Sigmoid colon (tissue), 7 donors: Measurements from ENCODE around the gene ATF6. TPM values are rescaled to one million over a fixed set of nuclear protein-coding genes. Genes with fewer than 3 reads are reported as not detected.

Experiments
- DNase-seq: peaks from one replicate; pipeline ENCODE4 v3.0.0-alpha.2; 2019
- H3K27ac ChIP-seq, 4 donors: fragments of 200-600 bp; sonication (generic); one replicate each; pipeline ENCODE4 v1.5.1; 2016 to 2019; ENCODE audit warnings: mild to moderate bottlenecking in 1 of 4
- H3K27me3 ChIP-seq, 3 donors: fragments of 200-600 bp; sonication (generic); one replicate each; pipeline ENCODE4 v1.5.1; 2019; ENCODE audit warnings: mild to moderate bottlenecking in 1 of 3
- H3K36me3 ChIP-seq, 4 donors: fragments of 200-600 bp; sonication (generic); one replicate each; pipeline ENCODE4 v1.5.1; 2016 to 2019
- H3K4me1 ChIP-seq, 4 donors: fragments of 200-600 bp; sonication (generic); one replicate each; pipeline ENCODE4 v1.5.1; 2017 to 2019
- H3K4me3 ChIP-seq, 4 donors: fragments of 200-600 bp; sonication (generic); one replicate each; pipeline ENCODE4 v1.5.1; 2017 to 2019; ENCODE audit warnings: mild to moderate bottlenecking in 2 of 4, moderate library complexity in 1 of 4
- H3K9me3 ChIP-seq, 4 donors: fragments of 200-600 bp in 3 of 4; sonication (generic) in 3 of 4; one replicate each; pipeline versions ENCODE4 v1.5.1 to v1.6.1; 2013 to 2019
- CTCF ChIP-seq, 4 experiments: fragments of 450-650 bp in 3 of 4; fragments of 200-600 bp in 1 of 4; IDR thresholded peaks; one replicate each; pipeline ENCODE4 v1.5.1; 2016 to 2019; ENCODE audit warnings: antibody characterized with exemption in 4 of 4, mild to moderate bottlenecking in 3 of 4, moderate library complexity in 2 of 4
- EP300 ChIP-seq, 4 donors: sonication (generic); formaldehyde crosslinking; IDR thresholded peaks; one replicate each; pipeline ENCODE4 v1.6.1; 2017; ENCODE audit warnings: antibody characterized with exemption in 4 of 4
- POLR2A ChIP-seq, 2 donors: fragments of 450-650 bp; IDR thresholded peaks; one replicate each; pipeline ENCODE4 v1.6.1; 2016; ENCODE audit warnings: antibody characterized with exemption in 2 of 2, mild to moderate bottlenecking in 2 of 2, moderate library complexity in 2 of 2
- POLR2AphosphoS5 ChIP-seq, 4 donors: sonication (generic); formaldehyde crosslinking; IDR thresholded peaks; one replicate each; pipeline ENCODE4 v1.6.1; 2017; ENCODE audit warnings: antibody characterized with exemption in 4 of 4
- WGBS, 2 donors: extraction: QIAGEN DNeasy Blood & Tissue Kit; methylation state at CpG; one replicate each; pipeline ENCODE4 v1.1.7; 2013; 5-methylcytosine and 5-hydroxymethylcytosine counted together
- intact Hi-C: fragments of 100-400 bp; cut with DNase I; formaldehyde crosslinking; loops from one replicate; pipeline ENCODE4 v1.15.1; 2023
- polyA plus RNA-seq, 3 donors: library from polyadenylated mRNA; stranded (reverse); fragments of 200-250 nt; gene quantifications; one replicate each; pipeline ENCODE4 v1.2.3, GENCODE V29; 2013
- total RNA-seq, 4 donors: library from RNA; depleted of rRNA; stranded (reverse); fragments of >200 nt; gene quantifications; one replicate each; pipeline ENCODE4 v1.1.0, GENCODE V29; 2016
- donor health status: healthy with polysubstance abuse.
- donor health status: Bipolar disorder and iron deficiency.
- donor health status: healthy.

The ATF6 gene
- total and polyA plus RNA-seq, 7 donors, result 2.3 to 28.1 (median 26.3) TPM

GRCh38 chr1:162003061-162003829 is 237.1 kb downstream of the ATF6 start:
- TF ChIP-seq EP300 (IDR thresholded peaks at IDR 0.05) (no peak), POLR2AphosphoS5 (IDR thresholded peaks at IDR 0.05) (peak in 1 of 4 donors; percentile 30)
- peaks cover 0 to 73% (median 5%) of the 10 kb centered on the region in 4 donors for H3K36me3 ChIP-seq
- H3K9me3 ChIP-seq, result no peaks in the 10 kb centered on the region

GRCh38 chr1:162003830-162004215 is 237.7 kb downstream of the ATF6 start:
- intact Hi-C loops, result no loop called here
- no peaks in the 10 kb centered on the region for H3K27me3 ChIP-seq
- H3K9me3 ChIP-seq, result no peaks in the 10 kb centered on the region
- peak overlapping the region in 1 of 4 donors; percentile 15 for H3K4me3 ChIP-seq
- 40 to 63% methylated on average over 5 of the region's 5 CpGs for WGBS, 2 donors
- H3K4me1 ChIP-seq, result no peaks in the 10 kb centered on the region
- DNase-seq, result no peak
- peak overlapping the region; percentile 48 to 56 (median 52) for H3K27ac ChIP-seq
- TF ChIP-seq POLR2AphosphoS5 (IDR thresholded peaks at IDR 0.05), result peak in 2 of 4 donors; percentile 23 to 41
- TF ChIP-seq POLR2A (IDR thresholded peaks at IDR 0.05), result no peak
- H3K36me3 ChIP-seq, result peaks cover 0 to 67% (median 3%) of the 10 kb centered on the region in 4 donors

More at GRCh38 chr1:162003061-162003829, 237.1 kb downstream of the ATF6 start:
- no peaks in the 10 kb centered on the region for H3K27me3 ChIP-seq
- 73 to 84% methylated on average over 15 of the region's 15 CpGs for WGBS, 2 donors
- no peaks in the 10 kb centered on the region for H3K4me1 ChIP-seq
- peak overlapping the region; percentile 51 to 56 (median 53) for H3K27ac ChIP-seq
- H3K4me3 ChIP-seq, result peak overlapping the region in 1 of 4 donors; percentile 15
- intact Hi-C loops, result no loop called here
- peak; percentile 77 for DNase-seq

GRCh38 chr1:162004441-162004950 is 238.4 kb downstream of the ATF6 start:
- no peak for TF ChIP-seq POLR2A (IDR thresholded peaks at IDR 0.05)
- no peak for TF ChIP-seq POLR2AphosphoS5 (IDR thresholded peaks at IDR 0.05)
- TF ChIP-seq EP300 (IDR thresholded peaks at IDR 0.05), result no peak
- no peak for TF ChIP-seq CTCF (IDR thresholded peaks at IDR 0.05)
- Histone ChIP-seq H3K27me3 (no peaks in the 10 kb centered on the region), H3K9me3 (no peaks in the 10 kb centered on the region), H3K27ac (peak overlapping the region; percentile 47 to 52 (median 50)), H3K4me1 (peaks cover 0 to 3% (median under 1%) of the 10 kb centered on the region in 4 donors), H3K36me3 (peaks cover 0 to 61% (median 3%) of the 10 kb centered on the region in 4 donors), H3K4me3 (no peak overlapping the region)
- DNase-seq, result no peak
- 85 to 93% methylated on average over 3 of the region's 3 CpGs for WGBS, 2 donors
- intact Hi-C loops, result no loop called here

- WGBS, 2 donors, result 87 to 90% methylated on average over 6 of the region's 6 CpGs
- intact Hi-C loops, result no loop called here
- no peak for DNase-seq
- peaks cover 0 to 50% (median 0%) of the 10 kb centered on the region in 4 donors for H3K36me3 ChIP-seq
- no peak for TF ChIP-seq EP300 (IDR thresholded peaks at IDR 0.05)
- no peak for TF ChIP-seq POLR2A (IDR thresholded peaks at IDR 0.05)
- no peak for TF ChIP-seq POLR2AphosphoS5 (IDR thresholded peaks at IDR 0.05)
- TF ChIP-seq CTCF (IDR thresholded peaks at IDR 0.05), result no peak
- H3K4me3 ChIP-seq, result no peak overlapping the region
- no peaks in the 10 kb centered on the region for H3K27me3 ChIP-seq
- H3K4me1 ChIP-seq, result peaks cover 0 to 17% (median 9%) of the 10 kb centered on the region in 4 donors
- no peak overlapping the region for H3K27ac ChIP-seq
- no peaks in the 10 kb centered on the region for H3K9me3 ChIP-seq
These were observed 240.0 kb downstream of the ATF6 start for GRCh38 chr1:162006081-162006480.

- 91 to 92% methylated on average over 3 of the region's 3 CpGs for WGBS, 2 donors
- intact Hi-C loops, result no loop called here
- no peak for TF ChIP-seq POLR2AphosphoS5 (IDR thresholded peaks at IDR 0.05)
- no peak for TF ChIP-seq CTCF (IDR thresholded peaks at IDR 0.05)
- no peak for TF ChIP-seq POLR2A (IDR thresholded peaks at IDR 0.05)
- TF ChIP-seq EP300 (IDR thresholded peaks at IDR 0.05), result no peak
- Histone ChIP-seq H3K4me3 (no peak overlapping the region), H3K4me1 (peaks cover 0 to 30% (median 21%) of the 10 kb centered on the region in 4 donors), H3K9me3 (no peaks in the 10 kb centered on the region), H3K27me3 (no peaks in the 10 kb centered on the region), H3K36me3 (peaks cover 0 to 44% (median 0%) of the 10 kb centered on the region in 4 donors), H3K27ac (no peak overlapping the region)
- no peak for DNase-seq
These were observed 241.3 kb downstream of the ATF6 start for GRCh38 chr1:162007466-162007865.
